Left kidney (tissue), 2 donors: Measurements from ENCODE around the gene PPP1R27. TPM values are rescaled to one million over a fixed set of nuclear protein-coding genes. Genes with fewer than 3 reads are reported as not detected.
A peak's percentile ranks its signal among the peaks of the same experiment; 100 is the strongest.

Experiments used
- DNase-seq: peaks from one replicate; pipeline ENCODE4 v3.0.0-alpha.2; 2013
- polyA plus RNA-seq: library from polyadenylated mRNA; unstranded; fragments of 120-200 nt; gene quantifications from one replicate; pipeline ENCODE4 v1.2.1, GENCODE V29; 2013; ENCODE audit not compliant: insufficient read length

Gene PPP1R27
- polyA plus RNA-seq, 1 donor = 0.22 TPM

GRCh38 chr17:81863123-81863675 is 28.3 kb upstream of the PPP1R27 start:
- no peak for DNase-seq

GRCh38 chr17:81860756-81861568 is 26.1 kb upstream of the PPP1R27 start:
- peak; percentile 100 for DNase-seq

GRCh38 chr17:81859906-81860755 is 25.3 kb upstream of the PPP1R27 start, which contains the start of gene P4HB:
P4HB (minus strand) TSS chr17:81860535; CDS start chr17:81860471, 64 bp downstream.
- DNase-seq = no peak

GRCh38 chr17:81858967-81859905 is 24.4 kb upstream of the PPP1R27 start:
- no peak for DNase-seq

GRCh38 chr17:81858170-81858966 is 23.5 kb upstream of the PPP1R27 start:
- DNase-seq = no peak

GRCh38 chr17:81854974-81855774 is 20.3 kb upstream of the PPP1R27 start:
- DNase-seq = no peak

GRCh38 chr17:81852237-81852636 is 17.4 kb upstream of the PPP1R27 start:
- no peak for DNase-seq

- DNase-seq = no peak
These were observed 16.6 kb upstream of the PPP1R27 start for GRCh38 chr17:81851423-81851822.

- no peak for DNase-seq
These were observed 14.6 kb upstream of the PPP1R27 start for GRCh38 chr17:81849457-81849856.

GRCh38 chr17:81846743-81847689 is 12.2 kb upstream of the PPP1R27 start:
- DNase-seq = no peak

- DNase-seq = no peak
These were observed 11.3 kb upstream of the PPP1R27 start for GRCh38 chr17:81845881-81846742.

- DNase-seq = no peak
These were observed 10.5 kb upstream of the PPP1R27 start for GRCh38 chr17:81845361-81845760.

- DNase-seq = no peak
These were observed 10.0 kb upstream of the PPP1R27 start for GRCh38 chr17:81844887-81845286.

GRCh38 chr17:81844327-81844851 is 9.5 kb upstream of the PPP1R27 start:
- DNase-seq = no peak

- DNase-seq = no peak
These were observed 9.0 kb upstream of the PPP1R27 start for GRCh38 chr17:81843713-81844326.

GRCh38 chr17:81842725-81843504 is 8.1 kb upstream of the PPP1R27 start:
- DNase-seq = no peak
